ENCODE data around the gene OR52B2.

DNA sequence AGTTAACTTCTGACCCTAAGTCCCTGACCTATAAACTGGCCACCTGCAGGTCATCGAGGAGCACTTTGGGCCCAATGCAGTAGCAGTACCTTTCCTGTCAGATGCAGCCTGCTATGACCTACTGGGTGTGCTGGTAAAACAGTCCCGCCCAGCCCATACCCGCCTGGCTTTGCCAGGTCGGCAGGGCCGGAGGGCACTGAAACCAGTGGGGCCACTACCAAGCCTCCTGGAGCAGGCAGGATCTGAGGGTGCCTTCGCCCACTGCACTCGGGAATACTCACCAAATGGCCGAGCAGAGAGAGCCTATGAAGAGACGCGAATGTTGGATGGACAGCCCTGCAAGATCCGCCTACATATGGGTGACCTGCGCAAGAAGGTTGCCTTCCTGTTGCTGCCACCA lies 39.7 kb upstream of the OR52B2 start:
- no peak for TF ChIP-seq POLR2AphosphoS5 (IDR thresholded peaks at IDR 0.05; ENCODE audit: borderline replicate concordance, low read depth, low read length)
- TF ChIP-seq EZH2 (IDR thresholded peaks at IDR 0.05): no peak
- no peak for TF ChIP-seq FOXP2 (optimal IDR thresholded peaks at IDR 0.05; ENCODE audit: control extremely low read depth, extremely low read length, insufficient read depth)
